HG03575 (cell line): ENCODE data around the gene TMEM92.
"Not testable (repeated sequence)": the region's sequence is repeated elsewhere in the genome, so short reads cannot be mapped to it uniquely, and the experiment has no call there.

Source experiments
- ATAC-seq: cut with Tn5 transposase; IDR thresholded peaks from one replicate; pipeline ENCODE4 v1.9.1; 2021; ENCODE audit not compliant: unreplicated experiment, insufficient number of reproducible peaks, low FRiP score; ENCODE audit errors: extremely low read depth

TMEM92 gene

GRCh38 chr17:50290933-50291332 lies 16.7 kb downstream of the TMEM92 start:
- ATAC-seq: no peak

- ATAC-seq: no peak
Observed at GRCh38 chr17:50292465-50292864, 18.2 kb downstream of the TMEM92 start.

GRCh38 chr17:50295021-50295420 lies 20.8 kb downstream of the TMEM92 start:
- ATAC-seq: no peak

GRCh38 chr17:50297407-50297865 lies 23.2 kb downstream of the TMEM92 start:
- ATAC-seq: no peak

- no peak for ATAC-seq
Observed at GRCh38 chr17:50298018-50298417, 23.8 kb downstream of the TMEM92 start.

GRCh38 chr17:50299776-50300175 lies 25.5 kb downstream of the TMEM92 start:
- no peak for ATAC-seq

- ATAC-seq: not testable (repeated sequence)
Observed at GRCh38 chr17:50300824-50301223, 26.6 kb downstream of the TMEM92 start.

- no peak for ATAC-seq
Observed at GRCh38 chr17:50301891-50302584, 27.8 kb downstream of the TMEM92 start.

- no peak for ATAC-seq
Observed at GRCh38 chr17:50303051-50303450, 28.8 kb downstream of the TMEM92 start.

GRCh38 chr17:50303596-50303995 lies 29.3 kb downstream of the TMEM92 start:
- no peak for ATAC-seq

GRCh38 chr17:50304781-50305404 lies 30.6 kb downstream of the TMEM92 start:
- no peak for ATAC-seq

- ATAC-seq: no peak
Observed at GRCh38 chr17:50307654-50308053, 33.4 kb downstream of the TMEM92 start.

GRCh38 chr17:50308666-50309065 lies 34.4 kb downstream of the TMEM92 start:
- no peak for ATAC-seq

GRCh38 chr17:50310455-50311111 lies 36.3 kb downstream of the TMEM92 start:
- ATAC-seq: no peak

GRCh38 chr17:50311112-50311460 lies 36.8 kb downstream of the TMEM92 start:
- no peak for ATAC-seq

GRCh38 chr17:50311483-50311882 lies 37.2 kb downstream of the TMEM92 start:
- ATAC-seq: no peak

GRCh38 chr17:50312308-50312707 lies 38.0 kb downstream of the TMEM92 start:
- ATAC-seq: no peak

GRCh38 chr17:50314456-50315011 lies 40.3 kb downstream of the TMEM92 start:
- ATAC-seq: no peak

GRCh38 chr17:50316016-50316587 lies 41.8 kb downstream of the TMEM92 start:
- no peak for ATAC-seq

- ATAC-seq: not testable (repeated sequence)
Observed at GRCh38 chr17:50316660-50317059, 42.4 kb downstream of the TMEM92 start.
